H1 (cell line): ENCODE data around the gene SLC48A1. TPM values are rescaled to one million over a fixed set of nuclear protein-coding genes. Genes with fewer than 3 reads are reported as not detected.

Experiments
- CTCF ChIA-PET: fragments of 300-600 bp; sonication (Branson Sonifier 250); formaldehyde crosslinking; loops from one replicate; lab custom pipeline; 2021; ENCODE audit not compliant: partially characterized antibody; lab: Charles Lee
- POLR2A ChIA-PET: fragments of 300-600 bp; sonication (Branson Sonifier 250); formaldehyde crosslinking; loops from one replicate; lab custom pipeline; 2021; ENCODE audit warnings: inconsistent platforms; ENCODE audit not compliant: partially characterized antibody; lab: Charles Lee
- DNase-seq, 2 experiments: peaks; one replicate each; pipeline versions ENCODE4 v3.0.0 to v3.0.0-alpha.2; 2010 to 2022; ENCODE audit warnings: low spot score in 2 of 2, low read depth in 1 of 2, mixed read lengths in 1 of 2
- FAIRE-seq: peaks from 2 replicates; lab custom pipeline; 2011; peaks lifted over from hg19 to GRCh38; lab: Jason Lieb, UNC
- H2AFZ ChIP-seq: 2 replicates; pipeline ENCODE4 v1.8.1; 2012; ENCODE audit warnings: low read length, inconsistent platforms
- H2AK5ac ChIP-seq: 2 replicates; pipeline ENCODE4 v1.6.1; 2013; ENCODE audit warnings: low read depth, low read length
- H2BK120ac ChIP-seq: replicated peaks from 2 replicates; pipeline ENCODE3; 2013; ENCODE audit warnings: low read depth, low read length, inconsistent platforms
- H2BK12ac ChIP-seq: 2 replicates; pipeline ENCODE4 v1.6.1; 2013; ENCODE audit warnings: low read depth, low read length
- H2BK15ac ChIP-seq: 2 replicates; pipeline ENCODE4 v1.6.1; 2013; ENCODE audit warnings: low read length
- H2BK20ac ChIP-seq: 2 replicates; pipeline ENCODE4 v1.6.1; 2013; ENCODE audit warnings: low read length
- H2BK5ac ChIP-seq: 2 replicates; pipeline ENCODE4 v1.6.1; 2013; ENCODE audit warnings: low read depth, low read length
- H3K14ac ChIP-seq: 2 replicates; pipeline ENCODE4 v1.6.1; 2013; ENCODE audit warnings: inconsistent platforms; ENCODE audit not compliant: insufficient read length
- H3K18ac ChIP-seq: 2 replicates; pipeline ENCODE4 v1.6.1; 2013; ENCODE audit warnings: low read length; ENCODE audit errors: extremely low read depth
- H3K23ac ChIP-seq: 2 replicates; pipeline ENCODE4 v1.6.1; 2013; ENCODE audit warnings: inconsistent platforms; ENCODE audit not compliant: insufficient read length
- H3K23me2 ChIP-seq: 2 replicates; pipeline ENCODE4 v1.6.1; 2013; ENCODE audit warnings: low read depth, low read length
- H3K27ac ChIP-seq: 2 replicates; pipeline ENCODE4 v1.6.1; 2011; ENCODE audit warnings: low read depth, low read length, inconsistent platforms
- H3K27me3 ChIP-seq, 4 experiments: replicated peaks in 1 of 4; 1 replicate in 1 of 4; 2 replicates in 3 of 4; pipeline versions ENCODE4 v1.6.1 to v1.8.1; 2011 to 2013; ENCODE audit warnings: low read length in 3 of 4, mild to moderate bottlenecking in 3 of 4, inconsistent platforms in 2 of 4, mixed read lengths in 2 of 4, moderate library complexity in 1 of 4; ENCODE audit not compliant: control insufficient read depth in 3 of 4, insufficient read depth in 3 of 4; ENCODE audit errors: extremely low read depth in 1 of 4
- H3K36me3 ChIP-seq, 4 experiments: 2 replicates each; pipeline versions ENCODE4 v1.6.1 to v1.8.1; 2011 to 2013; ENCODE audit warnings: mild to moderate bottlenecking in 4 of 4, low read length in 3 of 4, moderate library complexity in 2 of 4, control low read depth in 1 of 4, inconsistent platforms in 1 of 4; ENCODE audit not compliant: insufficient read depth in 4 of 4, control insufficient read depth in 2 of 4
- H3K4ac ChIP-seq: replicated peaks from 2 replicates; pipeline ENCODE3; 2013; ENCODE audit warnings: low read length, low read depth, mixed read lengths, inconsistent platforms; ENCODE audit not compliant: insufficient read length
- H3K4me1 ChIP-seq, 4 experiments: replicated peaks in 1 of 4; 1 replicate in 1 of 4; 2 replicates in 3 of 4; pipeline versions ENCODE4 v1.6.1 to v1.8.1; 2011 to 2013; ENCODE audit warnings: low read length in 3 of 4, inconsistent platforms in 2 of 4, mixed read lengths in 1 of 4; ENCODE audit not compliant: insufficient read depth in 4 of 4, control insufficient read depth in 3 of 4
- H3K4me2 ChIP-seq, 2 experiments: 2 replicates each; pipeline versions ENCODE4 v1.6.1 to v1.8.1; 2011 to 2013; ENCODE audit warnings: low read depth in 2 of 2, low read length in 2 of 2, control low read depth in 1 of 2, inconsistent platforms in 1 of 2, mild to moderate bottlenecking in 1 of 2; ENCODE audit not compliant: insufficient read depth in 1 of 2
- H3K4me3 ChIP-seq, 4 experiments: fragments of 200-600, 300-600 bp in 1 of 4; sonication (generic), shearing (Covaris generic), sonication (Bioruptor Twin) in 1 of 4; 2 replicates each; pipeline versions ENCODE4 v1.5.1 to v1.8.1; 2011 to 2016; ENCODE audit warnings: low read length in 4 of 4, low read depth in 3 of 4, control low read depth in 2 of 4, inconsistent platforms in 2 of 4, mild to moderate bottlenecking in 2 of 4, mixed read lengths in 1 of 4, moderate library complexity in 1 of 4; ENCODE audit not compliant: insufficient read depth in 2 of 4; ENCODE audit errors: extremely low read depth in 1 of 4
- H3K56ac ChIP-seq: replicated peaks from 2 replicates; pipeline ENCODE3; 2013; ENCODE audit warnings: low read depth, mild to moderate bottlenecking, mixed read lengths, low read length, inconsistent platforms; ENCODE audit not compliant: insufficient read length
- H3K79me1 ChIP-seq: 2 replicates; pipeline ENCODE4 v1.6.1; 2013; ENCODE audit warnings: low read depth, low read length, control low read depth
- H3K79me2 ChIP-seq, 2 experiments: 2 replicates each; pipeline versions ENCODE4 v1.6.1 to v1.8.1; 2012 to 2013; ENCODE audit warnings: low read length in 2 of 2, mild to moderate bottlenecking in 2 of 2, inconsistent platforms in 1 of 2; ENCODE audit not compliant: insufficient read depth in 2 of 2, control insufficient read depth in 1 of 2
- H3K9ac ChIP-seq, 4 experiments: replicated peaks in 1 of 4; 1 replicate in 1 of 4; 2 replicates in 3 of 4; pipeline versions ENCODE4 v1.6.1 to v1.8.1; 2011 to 2013; ENCODE audit warnings: low read depth in 3 of 4, low read length in 3 of 4, control low read depth in 2 of 4, mild to moderate bottlenecking in 2 of 4, moderate library complexity in 2 of 4, inconsistent platforms in 1 of 4; ENCODE audit errors: extremely low read depth in 1 of 4
- H3K9me3 ChIP-seq, 2 experiments: 2 replicates each; pipeline versions ENCODE4 v1.6.1 to v1.8.1; 2012 to 2013; ENCODE audit warnings: mild to moderate bottlenecking in 2 of 2, moderate library complexity in 2 of 2, control low read depth in 1 of 2, inconsistent platforms in 1 of 2, low read depth in 1 of 2, low read length in 1 of 2, mixed read lengths in 1 of 2; ENCODE audit not compliant: insufficient read depth in 2 of 2
- H4K20me1 ChIP-seq, 2 experiments: replicated peaks in 1 of 2; 2 replicates each; pipeline versions ENCODE3 to v1.8.1; 2011 to 2013; ENCODE audit warnings: inconsistent platforms in 2 of 2, low read length in 2 of 2, mild to moderate bottlenecking in 1 of 2; ENCODE audit not compliant: insufficient read depth in 2 of 2, control insufficient read depth in 1 of 2
- H4K5ac ChIP-seq: 2 replicates; pipeline ENCODE4 v1.6.1; 2013; ENCODE audit warnings: low read length, low read depth, mixed read lengths, inconsistent platforms; ENCODE audit not compliant: insufficient read length
- H4K8ac ChIP-seq: 2 replicates; pipeline ENCODE4 v1.8.0; 2013; ENCODE audit warnings: mild to moderate bottlenecking, moderate library complexity, low read length, inconsistent platforms; ENCODE audit not compliant: insufficient read depth; ENCODE audit errors: extremely low read depth
- H4K91ac ChIP-seq: replicated peaks from 2 replicates; pipeline ENCODE3; 2013; ENCODE audit warnings: low read length, mixed read lengths, inconsistent platforms; ENCODE audit not compliant: insufficient read length
- FOSL1 ChIP-seq: IDR thresholded peaks from 2 replicates; pipeline ENCODE4 v1.6.1; 2011; ENCODE audit warnings: mild to moderate bottlenecking, low read depth, low read length, moderate library complexity; ENCODE audit not compliant: insufficient read depth
- KDM1A ChIP-seq: fragments of 200-600, 300-600 bp; sonication (generic); IDR thresholded peaks from 2 replicates; pipeline ENCODE4 v1.7.1; 2016; ENCODE audit warnings: mild to moderate bottlenecking, low read length, borderline replicate concordance
- KDM4A ChIP-seq: IDR thresholded peaks from one replicate; pipeline ENCODE4 v1.7.1; 2012; ENCODE audit warnings: low read depth, mild to moderate bottlenecking, moderate library complexity, low read length, inconsistent platforms; ENCODE audit not compliant: severe bottlenecking
- POU5F1 ChIP-seq: IDR thresholded peaks from 2 replicates; pipeline ENCODE4 v1.6.1; 2011; ENCODE audit warnings: low read depth, mild to moderate bottlenecking, low read length, moderate library complexity
- RXRA ChIP-seq: IDR thresholded peaks from 2 replicates; pipeline ENCODE4 v1.6.1; 2011; ENCODE audit warnings: low read depth, mild to moderate bottlenecking, low read length, moderate library complexity; ENCODE audit not compliant: insufficient read depth
- SP1 ChIP-seq: IDR thresholded peaks from 2 replicates; pipeline ENCODE4 v1.6.1; 2011; ENCODE audit warnings: low read depth, low read length
- SP4 ChIP-seq: IDR thresholded peaks from 2 replicates; pipeline ENCODE4 v1.6.1; 2012; ENCODE audit warnings: low read length, inconsistent platforms
- TBP ChIP-seq: IDR thresholded peaks from 2 replicates; pipeline ENCODE4 v1.6.1; 2011; ENCODE audit warnings: low read depth, low read length, improper control_type of control experiment
- YY1 ChIP-seq: IDR thresholded peaks from 2 replicates; pipeline ENCODE4 v1.6.1; 2011; ENCODE audit warnings: low read depth, mild to moderate bottlenecking, low read length
- WGBS, 2 experiments: shearing (Covaris generic) in 1 of 2; methylation state at CpG; one replicate each; pipeline versions ENCODE4 v1.1.6 to v1.1.7; 2013 to 2015; ENCODE audit warnings: low lambda C conversion rate in 2 of 2, mixed read lengths in 2 of 2, inconsistent platforms in 1 of 2, low coverage in 1 of 2, missing lambda C conversion rate in 1 of 2; ENCODE audit not compliant: insufficient replicate concordance in 2 of 2, insufficient coverage in 1 of 2, insufficient read length in 1 of 2; ENCODE audit errors: extremely low coverage in 1 of 2, missing lambda C conversion rate in 1 of 2; 5-methylcytosine and 5-hydroxymethylcytosine counted together
- polyA plus RNA-seq, 7 experiments: library from polyadenylated mRNA; depleted of rRNA in 3 of 7; stranded (reverse) in 5 of 7; unstranded in 2 of 7; fragments of >200 nt in 5 of 7; fragments of 200-250 nt in 2 of 7; gene quantifications; 1 replicate in 5 of 7; 2 replicates in 1 of 7; 4 replicates in 1 of 7; pipeline versions ENCODE4 v1.2.1 to v1.2.3, GENCODE V29; 2011 to 2013; ENCODE audit warnings: missing spikeins in 2 of 7, mixed read lengths in 2 of 7
- total RNA-seq: library from RNA; stranded (reverse); fragmentation: NEBNext Ultra II Directional; extraction: Animal tissue kit (Norgen Biotek cat#: 25700); gene quantifications from 2 replicates; pipeline ENCODE4 v1.2.1, GENCODE V29; 2021
- TF ChIP-seq, protein P1 (sequence below): IDR thresholded peaks from 2 replicates; pipeline ENCODE4 v1.6.1; 2011; ENCODE audit warnings: low read depth, mild to moderate bottlenecking, low read length; ENCODE audit not compliant: insufficient read depth
- TF ChIP-seq, protein P2 (sequence below): IDR thresholded peaks from 2 replicates; pipeline ENCODE4 v1.6.1; 2011; ENCODE audit warnings: low read length, improper control_type of control experiment
- TF ChIP-seq, protein P3 (sequence below): IDR thresholded peaks from 2 replicates; pipeline ENCODE4 v1.6.1; 2012; ENCODE audit warnings: inconsistent platforms

The SLC48A1 gene
- total and polyA plus RNA-seq, 2 of the 8 experiments (the other 6 are each of a cell fraction or from before 2014, with no cell fraction given) = 9.5 to 14.1 TPM

DNA sequence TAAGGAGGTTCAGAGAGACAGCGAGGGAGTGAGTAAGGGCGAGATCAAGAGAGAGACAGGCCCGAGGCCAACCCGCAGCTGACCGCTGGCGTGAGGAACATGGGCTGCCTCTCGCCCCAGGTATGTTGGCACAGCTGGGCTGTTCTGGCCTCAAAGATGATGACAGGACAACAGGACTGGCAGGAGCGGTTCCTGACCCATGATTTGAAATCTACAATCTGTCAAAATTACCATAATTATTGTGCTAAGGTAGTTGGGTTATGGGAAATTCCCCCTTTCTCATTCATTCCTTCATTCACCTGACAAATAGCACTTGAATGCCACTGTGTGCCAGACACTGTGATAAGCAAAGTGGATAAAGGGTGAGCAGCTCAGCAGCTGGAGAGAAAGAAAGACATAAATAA is 42.7 kb upstream of the SLC48A1 start:
- ChIA-PET POLR2A (interaction anchor here (1.0 to 1.5 kb wide), 3 partner anchors 8 to 11 kb away, joined by 3 to 4 read pairs (median 4); no protein-coding TSS in a partner anchor), CTCF (interaction anchor here (1.2 to 64.6 kb wide), 5 partner anchors 9 to 107 kb away, joined by 3 to 2442 read pairs (median 460); partner anchors contain the start of genes RAPGEF3 and SLC48A1)
- no peak overlapping the region for H2BK12ac ChIP-seq
- no peaks in the 10 kb centered on the region for H3K79me2 ChIP-seq
- no peak overlapping the region for H4K91ac ChIP-seq
- no peak for TF ChIP-seq TBP
- TF ChIP-seq POU5F1 = no peak
- no peak for TF ChIP-seq YY1
- no peak for TF ChIP-seq KDM4A
- TF ChIP-seq, protein P1, sequence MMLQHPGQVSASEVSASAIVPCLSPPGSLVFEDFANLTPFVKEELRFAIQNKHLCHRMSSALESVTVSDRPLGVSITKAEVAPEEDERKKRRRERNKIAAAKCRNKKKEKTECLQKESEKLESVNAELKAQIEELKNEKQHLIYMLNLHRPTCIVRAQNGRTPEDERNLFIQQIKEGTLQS = no peak
- TF ChIP-seq, protein P2, sequence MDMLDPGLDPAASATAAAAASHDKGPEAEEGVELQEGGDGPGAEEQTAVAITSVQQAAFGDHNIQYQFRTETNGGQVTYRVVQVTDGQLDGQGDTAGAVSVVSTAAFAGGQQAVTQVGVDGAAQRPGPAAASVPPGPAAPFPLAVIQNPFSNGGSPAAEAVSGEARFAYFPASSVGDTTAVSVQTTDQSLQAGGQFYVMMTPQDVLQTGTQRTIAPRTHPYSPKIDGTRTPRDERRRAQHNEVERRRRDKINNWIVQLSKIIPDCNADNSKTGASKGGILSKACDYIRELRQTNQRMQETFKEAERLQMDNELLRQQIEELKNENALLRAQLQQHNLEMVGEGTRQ = no peak
- TF ChIP-seq, protein P3, sequence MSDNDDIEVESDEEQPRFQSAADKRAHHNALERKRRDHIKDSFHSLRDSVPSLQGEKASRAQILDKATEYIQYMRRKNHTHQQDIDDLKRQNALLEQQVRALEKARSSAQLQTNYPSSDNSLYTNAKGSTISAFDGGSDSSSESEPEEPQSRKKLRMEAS = no peak
- TF ChIP-seq KDM1A = no peak
- TF ChIP-seq RXRA = no peak
- no peak for TF ChIP-seq SP1
- no peak for TF ChIP-seq SP4
- TF ChIP-seq FOSL1 = no peak
- 0 out of 7 replicates have a peak, but pooled peaks cover 0 to 2% (median 0%) of the 10 kb centered on the region in 4 experiments for H3K27me3 ChIP-seq
- no peaks in the 10 kb centered on the region for H3K9me3 ChIP-seq
- no peak overlapping the region for H2BK5ac ChIP-seq
- no peak overlapping the region for H4K8ac ChIP-seq
- FAIRE-seq (no peak), DNase-seq (no peak)
- H2BK20ac ChIP-seq = no peak overlapping the region
- H2BK15ac ChIP-seq = no peak overlapping the region
- H3K4me1 ChIP-seq = peaks cover 3 to 12% (median 7%) of the 10 kb centered on the region in 4 experiments
- no peak overlapping the region for H2BK120ac ChIP-seq
- H2AFZ ChIP-seq = no peak overlapping the region
- no peak overlapping the region for H2AK5ac ChIP-seq
- no peak overlapping the region for H4K5ac ChIP-seq
- no peaks in the 10 kb centered on the region for H3K79me1 ChIP-seq
- no peak overlapping the region for H3K27ac ChIP-seq
- no peak overlapping the region for H3K56ac ChIP-seq
- H3K4me2 ChIP-seq = no peak overlapping the region
- H3K14ac ChIP-seq = no peak overlapping the region
- no peak overlapping the region for H3K18ac ChIP-seq
- H3K23ac ChIP-seq = no peak overlapping the region
- 91% methylated on average over 8 of the region's 8 CpGs; no CpG with 5 or more reads in 1 of the 2 experiments for WGBS, 2 experiments
- no peak overlapping the region for H3K9ac ChIP-seq
- H3K23me2 ChIP-seq = no peaks in the 10 kb centered on the region
- H4K20me1 ChIP-seq = no peaks in the 10 kb centered on the region
- no peak overlapping the region for H3K4ac ChIP-seq
- H3K36me3 ChIP-seq = no peaks in the 10 kb centered on the region
- no peak overlapping the region for H3K4me3 ChIP-seq
